Mesendoderm (in vitro differentiated cells): ENCODE results near the gene GTF2F2.
A peak's percentile ranks its signal among the peaks of the same experiment; 100 is the strongest.

Experiments used
- DNase-seq: peaks from one replicate; pipeline ENCODE4 v3.0.0; 2013
- H2AK5ac ChIP-seq: 2 replicates; pipeline ENCODE4 v1.6.1; 2013; ENCODE audit warnings: low read length, inconsistent platforms
- H2BK120ac ChIP-seq: 2 replicates; pipeline ENCODE4 v1.6.1; 2013; ENCODE audit warnings: low read depth, mild to moderate bottlenecking, low read length, moderate library complexity, mixed read lengths
- H2BK15ac ChIP-seq: replicated peaks from 2 replicates; pipeline ENCODE4 v1.6.1; 2013; ENCODE audit warnings: low read depth, mild to moderate bottlenecking, moderate library complexity
- H2BK5ac ChIP-seq: 2 replicates; pipeline ENCODE4 v1.6.1; 2013; ENCODE audit warnings: low read length, inconsistent platforms
- H3K18ac ChIP-seq: 2 replicates; pipeline ENCODE4 v1.6.1; 2013; ENCODE audit warnings: mild to moderate bottlenecking, low read length, mixed read lengths
- H3K23ac ChIP-seq: one replicate; pipeline ENCODE4 v1.6.1; 2013; ENCODE audit warnings: low read length
- H3K27ac ChIP-seq: 2 replicates; pipeline ENCODE4 v1.5.1; 2013; ENCODE audit warnings: low read depth, mild to moderate bottlenecking, inconsistent platforms, low read length, moderate library complexity
- H3K27me3 ChIP-seq: 2 replicates; pipeline ENCODE4 v1.6.1; 2013; ENCODE audit warnings: low read length, control low read depth, mild to moderate bottlenecking, inconsistent platforms; ENCODE audit not compliant: insufficient read depth, poor library complexity
- H3K36me3 ChIP-seq: 2 replicates; pipeline ENCODE4 v1.6.1; 2013; ENCODE audit warnings: low read length, inconsistent platforms; ENCODE audit not compliant: control insufficient read depth, insufficient read depth
- H3K4ac ChIP-seq: one replicate; pipeline ENCODE4 v1.6.1; 2013; ENCODE audit warnings: low read depth, mild to moderate bottlenecking, low read length, moderate library complexity
- H3K4me1 ChIP-seq: 2 replicates; pipeline ENCODE4 v1.6.1; 2013; ENCODE audit warnings: low read depth, low read length, inconsistent platforms; ENCODE audit not compliant: control insufficient read depth
- H3K4me2 ChIP-seq: 2 replicates; pipeline ENCODE4 v1.6.1; 2013; ENCODE audit warnings: low read length
- H3K4me3 ChIP-seq: 2 replicates; pipeline ENCODE4 v1.5.1; 2013; ENCODE audit warnings: mild to moderate bottlenecking, low read length
- H3K56ac ChIP-seq: one replicate; pipeline ENCODE4 v1.6.1; 2013; ENCODE audit warnings: low read length
- H3K79me1 ChIP-seq: 2 replicates; pipeline ENCODE4 v1.6.1; 2013; ENCODE audit warnings: low read length, inconsistent platforms
- H3K79me2 ChIP-seq: 2 replicates; pipeline ENCODE4 v1.6.1; 2013; ENCODE audit warnings: mild to moderate bottlenecking, low read length; ENCODE audit not compliant: control insufficient read depth, insufficient read depth
- H3K9ac ChIP-seq: 2 replicates; pipeline ENCODE4 v1.6.1; 2013; ENCODE audit warnings: low read length, inconsistent platforms
- H4K5ac ChIP-seq: one replicate; pipeline ENCODE4 v1.6.1; 2013; ENCODE audit warnings: low read length
- H4K8ac ChIP-seq: one replicate; pipeline ENCODE4 v1.6.1; 2013; ENCODE audit warnings: low read depth, mild to moderate bottlenecking, control low read depth, low read length, moderate library complexity
- WGBS: extraction: QIAGEN DNeasy Blood & Tissue Kit; methylation state at CpG from one replicate; pipeline ENCODE4 v1.1.7; 2013; ENCODE audit warnings: low lambda C conversion rate, missing lambda C conversion rate; ENCODE audit not compliant: insufficient coverage; ENCODE audit errors: extremely low coverage; 5-methylcytosine and 5-hydroxymethylcytosine counted together

The GTF2F2 gene

GRCh38 chr13:45299194-45299593 lies 178.9 kb downstream of the GTF2F2 start:
- no CpG with 5 or more reads among the region's 3 CpGs for WGBS
- H3K36me3 ChIP-seq: no peaks in the 10 kb centered on the region
- H3K4me2 ChIP-seq: no peak overlapping the region
- H3K9ac ChIP-seq: no peak overlapping the region
- H4K5ac ChIP-seq: no peak overlapping the region
- H3K4ac ChIP-seq: no peak overlapping the region
- H3K79me1 ChIP-seq: no peaks in the 10 kb centered on the region
- H3K27ac ChIP-seq: no peak overlapping the region
- H3K4me1 ChIP-seq: peaks cover 4% of the 10 kb centered on the region
- H2BK5ac ChIP-seq: no peak overlapping the region
- no peak overlapping the region for H2AK5ac ChIP-seq
- no peaks in the 10 kb centered on the region for H3K27me3 ChIP-seq
- H4K8ac ChIP-seq: no peak overlapping the region
- no peak overlapping the region for H3K23ac ChIP-seq
- no peak overlapping the region for H3K18ac ChIP-seq
- H2BK120ac ChIP-seq: no peak overlapping the region
- DNase-seq: no peak
- H2BK15ac ChIP-seq: no peak overlapping the region
- H3K56ac ChIP-seq: no peak overlapping the region
- no peak overlapping the region for H3K4me3 ChIP-seq
- no peaks in the 10 kb centered on the region for H3K79me2 ChIP-seq

GRCh38 chr13:45300190-45300985 lies 180.1 kb downstream of the GTF2F2 start:
- Histone ChIP-seq H3K9ac (no peak overlapping the region), H3K4me3 (no peak overlapping the region), H3K4me1 (peaks cover 4% of the 10 kb centered on the region), H3K4ac (no peak overlapping the region), H3K23ac (no peak overlapping the region), H3K79me2 (no peaks in the 10 kb centered on the region), H3K4me2 (no peak overlapping the region), H2BK120ac (no peak overlapping the region), H3K56ac (no peak overlapping the region), H3K18ac (no peak overlapping the region), H2BK5ac (no peak overlapping the region), H3K27ac (no peak overlapping the region), H4K8ac (no peak overlapping the region), H3K36me3 (no peaks in the 10 kb centered on the region), H2BK15ac (no peak overlapping the region), H3K79me1 (no peaks in the 10 kb centered on the region), H2AK5ac (no peak overlapping the region), H4K5ac (no peak overlapping the region), H3K27me3 (no peaks in the 10 kb centered on the region)
- no CpG with 5 or more reads among the region's 9 CpGs for whole genome bisulfite sequencing
- peak; percentile 22 for DNase-seq

- H3K4me3 ChIP-seq: no peak overlapping the region
These were observed 181.0 kb downstream of the GTF2F2 start for GRCh38 chr13:45301263-45301662.

GRCh38 chr13:45302507-45302906 lies 182.2 kb downstream of the GTF2F2 start:
- no CpG with 5 or more reads among the region's 3 CpGs for WGBS
- no peak overlapping the region for H2BK120ac ChIP-seq

More at GRCh38 chr13:45301263-45301662, 181.0 kb downstream of the GTF2F2 start:
- Histone ChIP-seq H3K79me1 (no peaks in the 10 kb centered on the region), H2BK5ac (no peak overlapping the region), H2BK120ac (no peak overlapping the region), H2BK15ac (no peak overlapping the region), H4K5ac (no peak overlapping the region), H3K18ac (no peak overlapping the region), H3K36me3 (no peaks in the 10 kb centered on the region), H3K4me2 (no peak overlapping the region), H2AK5ac (no peak overlapping the region), H3K23ac (no peak overlapping the region), H3K56ac (no peak overlapping the region), H3K4me1 (peaks cover 4% of the 10 kb centered on the region), H4K8ac (no peak overlapping the region), H3K79me2 (no peaks in the 10 kb centered on the region), H3K27me3 (no peaks in the 10 kb centered on the region), H3K27ac (no peak overlapping the region), H3K9ac (no peak overlapping the region), H3K4ac (no peak overlapping the region)
- no peak for DNase-seq
- no CpG with 5 or more reads among the region's 11 CpGs for WGBS

GRCh38 chr13:45303026-45303425 lies 182.7 kb downstream of the GTF2F2 start:
- no CpG with 5 or more reads among the region's 2 CpGs for WGBS

More at GRCh38 chr13:45302507-45302906, 182.2 kb downstream of the GTF2F2 start:
- H3K27ac ChIP-seq: no peak overlapping the region
- no peak overlapping the region for H4K8ac ChIP-seq
- H2BK15ac ChIP-seq: no peak overlapping the region
- H3K27me3 ChIP-seq: no peaks in the 10 kb centered on the region
- no peak overlapping the region for H2AK5ac ChIP-seq
- no peak overlapping the region for H3K4me2 ChIP-seq
- H3K56ac ChIP-seq: no peak overlapping the region
- H3K4me1 ChIP-seq: peaks cover 4% of the 10 kb centered on the region
- H3K4me3 ChIP-seq: no peak overlapping the region
- H3K9ac ChIP-seq: no peak overlapping the region
- H3K79me2 ChIP-seq: no peaks in the 10 kb centered on the region
- H3K18ac ChIP-seq: no peak overlapping the region
- no peak overlapping the region for H2BK5ac ChIP-seq
- no peak overlapping the region for H3K23ac ChIP-seq
- H3K36me3 ChIP-seq: no peaks in the 10 kb centered on the region
- DNase-seq: peak; percentile 45
- H3K79me1 ChIP-seq: no peaks in the 10 kb centered on the region
- no peak overlapping the region for H3K4ac ChIP-seq
- H4K5ac ChIP-seq: no peak overlapping the region

DNA sequence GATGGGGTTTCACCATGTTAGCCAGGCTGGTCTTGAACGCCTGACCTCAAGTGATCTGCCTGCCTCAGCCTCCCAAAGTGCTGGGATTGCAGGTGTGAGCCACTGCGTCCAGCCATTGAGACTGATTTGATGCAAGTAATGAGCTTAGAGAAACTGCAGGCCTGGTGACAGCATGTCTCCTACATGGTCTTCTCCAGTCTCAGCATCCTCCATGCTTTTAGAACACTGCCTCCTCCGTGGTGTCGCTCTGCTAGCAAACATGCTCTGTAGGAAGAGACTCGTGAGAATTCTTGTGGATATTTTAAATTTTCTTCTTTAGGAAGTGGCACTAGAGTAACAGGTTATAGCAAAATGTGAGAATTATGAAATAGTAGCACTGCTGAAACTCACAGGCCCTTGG lies 183.6 kb downstream of the GTF2F2 start:
- no peak overlapping the region for H2BK5ac ChIP-seq
- H3K9ac ChIP-seq: no peak overlapping the region
- H3K4me1 ChIP-seq: peaks cover 4% of the 10 kb centered on the region
- DNase-seq: no peak
- no peak overlapping the region for H2AK5ac ChIP-seq
- no peak overlapping the region for H3K18ac ChIP-seq
- no peak overlapping the region for H3K56ac ChIP-seq
- no peak overlapping the region for H3K27ac ChIP-seq
- no peak overlapping the region for H2BK120ac ChIP-seq
- no peak overlapping the region for H4K8ac ChIP-seq
- no peaks in the 10 kb centered on the region for H3K79me2 ChIP-seq
- H3K79me1 ChIP-seq: no peaks in the 10 kb centered on the region
- no peaks in the 10 kb centered on the region for H3K36me3 ChIP-seq
- H2BK15ac ChIP-seq: no peak overlapping the region
- H3K4ac ChIP-seq: no peak overlapping the region
- H3K23ac ChIP-seq: no peak overlapping the region
- H3K4me3 ChIP-seq: no peak overlapping the region
- no CpG with 5 or more reads among the region's 5 CpGs for WGBS
- no peak overlapping the region for H3K4me2 ChIP-seq
- H4K5ac ChIP-seq: no peak overlapping the region
- H3K27me3 ChIP-seq: no peaks in the 10 kb centered on the region

More at GRCh38 chr13:45303026-45303425, 182.7 kb downstream of the GTF2F2 start:
- no peak overlapping the region for H4K8ac ChIP-seq
- DNase-seq: no peak
- H3K4ac ChIP-seq: no peak overlapping the region
- peaks cover 4% of the 10 kb centered on the region for H3K4me1 ChIP-seq
- no peak overlapping the region for H3K56ac ChIP-seq
- no peak overlapping the region for H2BK5ac ChIP-seq
- H3K27ac ChIP-seq: no peak overlapping the region
- H3K23ac ChIP-seq: no peak overlapping the region
- H2AK5ac ChIP-seq: no peak overlapping the region
- no peaks in the 10 kb centered on the region for H3K79me1 ChIP-seq
- no peaks in the 10 kb centered on the region for H3K27me3 ChIP-seq
- no peak overlapping the region for H2BK15ac ChIP-seq
- no peak overlapping the region for H4K5ac ChIP-seq
- H3K9ac ChIP-seq: no peak overlapping the region
- H3K18ac ChIP-seq: no peak overlapping the region
- H3K4me2 ChIP-seq: no peak overlapping the region
- H3K4me3 ChIP-seq: no peak overlapping the region
- no peak overlapping the region for H2BK120ac ChIP-seq
- no peaks in the 10 kb centered on the region for H3K79me2 ChIP-seq
- no peaks in the 10 kb centered on the region for H3K36me3 ChIP-seq
